OCI-M2 (cell line): ENCODE measurements around the gene PTPN1.

Experiments
- DNase-seq: peaks from one replicate; lab custom pipeline; 2025; ENCODE audit not compliant: unreplicated experiment; lab: John Stamatoyannopoulos, UW

PTPN1 gene

DNA sequence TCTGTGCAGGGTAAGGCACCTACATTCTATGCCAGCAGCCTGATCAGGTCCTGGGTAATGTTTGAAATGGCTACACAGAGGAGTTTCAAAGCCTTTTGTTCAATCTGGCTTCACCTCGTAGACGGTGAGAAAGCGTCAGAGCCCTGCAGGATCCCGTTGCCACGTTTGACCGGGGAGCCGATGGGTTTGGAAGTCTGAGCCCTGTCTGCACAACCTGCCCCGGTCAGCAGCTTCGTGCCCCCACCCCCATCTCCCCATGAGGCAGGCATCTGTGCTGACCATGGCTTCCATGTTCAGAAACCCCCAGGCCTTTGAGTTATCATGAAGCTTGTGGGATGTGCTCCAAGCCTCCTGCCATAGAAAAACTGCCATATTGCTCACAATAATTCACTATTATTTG, 63.9 kb downstream of the PTPN1 start:
- DNase-seq, result no peak

DNA sequence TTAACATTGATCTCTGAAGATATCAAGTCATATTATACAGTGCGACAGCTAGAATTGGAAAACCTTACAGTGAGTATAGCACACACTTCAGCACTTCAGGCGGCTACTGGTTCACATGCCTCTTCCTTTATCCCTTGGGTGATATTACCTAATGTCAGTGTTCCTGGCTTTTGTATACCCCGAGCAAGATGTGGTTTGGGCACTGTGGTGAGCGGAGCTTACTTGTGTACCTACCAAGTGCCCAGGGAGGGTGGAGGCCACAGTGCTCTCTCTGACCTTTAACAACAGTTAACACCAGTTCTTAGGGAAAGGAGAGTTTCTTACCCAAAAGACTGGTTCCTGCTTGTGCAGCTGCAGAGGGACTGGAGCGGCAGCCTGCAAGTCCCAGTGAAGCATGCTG, 64.4 kb downstream of the PTPN1 start:
- DNase-seq, result no peak

DNA sequence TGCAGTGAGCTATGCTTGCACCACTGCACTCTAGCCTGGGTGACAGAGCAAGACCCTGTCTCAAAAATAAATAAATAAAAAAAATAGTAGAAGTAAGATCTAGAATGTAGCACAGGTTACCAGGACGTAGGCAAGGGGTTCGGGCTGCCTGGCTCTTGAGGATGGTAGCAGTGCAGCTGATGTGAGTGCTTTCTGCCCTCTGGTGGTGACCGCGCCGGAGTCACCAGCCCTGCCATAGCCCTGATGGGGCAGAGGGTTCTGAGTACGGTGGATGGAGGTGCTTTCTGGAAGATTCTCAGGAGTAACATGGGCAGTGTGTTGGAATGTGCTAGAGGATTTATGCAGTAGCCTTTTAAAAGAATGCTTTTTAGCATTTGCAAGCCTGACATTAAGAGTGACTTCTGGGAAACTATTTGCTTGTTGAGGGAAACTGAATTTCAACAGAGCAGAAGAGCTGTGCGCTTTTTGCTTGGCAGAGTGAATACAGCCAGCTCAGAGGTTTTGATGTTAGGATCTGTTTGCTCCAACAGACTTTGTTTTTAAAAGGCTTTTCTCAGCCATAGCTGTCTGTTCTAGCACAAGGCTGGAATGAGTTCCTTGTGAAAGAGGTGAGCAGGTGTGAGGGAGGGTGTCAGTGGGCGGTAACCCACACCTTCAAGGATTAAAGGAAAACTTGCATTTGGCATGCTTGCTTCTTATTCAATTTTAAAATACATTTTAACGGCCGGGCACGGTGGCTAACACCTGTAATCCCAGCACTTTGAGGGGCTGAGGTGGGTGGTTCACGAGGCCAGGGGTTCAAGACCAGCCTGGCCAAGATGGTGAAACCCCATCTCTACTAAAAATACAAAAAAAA, 65.9 kb downstream of the PTPN1 start:
- no peak for DNase-seq

DNA sequence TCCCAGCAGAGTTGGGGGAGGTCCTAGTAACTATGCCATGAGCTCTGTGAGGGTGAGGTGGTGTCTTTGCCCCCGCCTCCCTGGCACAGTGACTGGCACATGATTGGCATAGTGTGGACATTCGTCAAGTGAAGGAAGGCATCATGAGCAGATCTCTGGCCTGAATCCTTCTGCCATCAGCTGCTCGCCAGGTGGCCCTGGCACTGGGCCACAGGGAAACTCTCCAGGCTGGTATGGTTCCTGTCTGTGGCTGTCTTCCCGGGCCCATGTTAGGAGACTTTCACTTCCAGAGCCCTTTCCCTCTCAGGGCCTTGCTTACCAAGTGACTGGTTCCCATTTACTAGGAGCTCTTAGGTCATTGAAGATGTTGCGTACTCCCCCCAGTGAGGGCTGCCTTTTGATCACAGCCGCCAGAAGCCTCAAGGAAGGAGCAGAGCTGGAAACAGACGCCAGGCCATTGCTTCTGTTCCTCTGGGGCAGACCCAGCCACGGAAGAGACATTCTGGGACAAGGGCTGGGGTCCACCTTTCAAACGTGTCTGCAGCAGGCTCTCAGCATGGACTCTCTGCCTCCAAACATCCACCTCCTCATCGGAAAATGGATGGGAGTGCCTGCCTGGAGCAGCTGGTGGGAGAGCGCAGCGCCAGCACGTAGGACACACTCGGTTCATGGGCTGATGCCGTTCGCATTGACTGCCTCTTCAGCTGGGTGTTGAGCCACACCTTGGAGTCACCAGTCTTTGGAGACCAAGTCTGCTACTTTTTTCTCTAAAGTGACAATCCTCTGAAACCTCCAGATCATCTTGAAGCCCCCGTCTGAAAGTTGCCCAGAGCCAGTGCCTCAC, 67.2 kb downstream of the PTPN1 start:
- DNase-seq, result no peak

DNA sequence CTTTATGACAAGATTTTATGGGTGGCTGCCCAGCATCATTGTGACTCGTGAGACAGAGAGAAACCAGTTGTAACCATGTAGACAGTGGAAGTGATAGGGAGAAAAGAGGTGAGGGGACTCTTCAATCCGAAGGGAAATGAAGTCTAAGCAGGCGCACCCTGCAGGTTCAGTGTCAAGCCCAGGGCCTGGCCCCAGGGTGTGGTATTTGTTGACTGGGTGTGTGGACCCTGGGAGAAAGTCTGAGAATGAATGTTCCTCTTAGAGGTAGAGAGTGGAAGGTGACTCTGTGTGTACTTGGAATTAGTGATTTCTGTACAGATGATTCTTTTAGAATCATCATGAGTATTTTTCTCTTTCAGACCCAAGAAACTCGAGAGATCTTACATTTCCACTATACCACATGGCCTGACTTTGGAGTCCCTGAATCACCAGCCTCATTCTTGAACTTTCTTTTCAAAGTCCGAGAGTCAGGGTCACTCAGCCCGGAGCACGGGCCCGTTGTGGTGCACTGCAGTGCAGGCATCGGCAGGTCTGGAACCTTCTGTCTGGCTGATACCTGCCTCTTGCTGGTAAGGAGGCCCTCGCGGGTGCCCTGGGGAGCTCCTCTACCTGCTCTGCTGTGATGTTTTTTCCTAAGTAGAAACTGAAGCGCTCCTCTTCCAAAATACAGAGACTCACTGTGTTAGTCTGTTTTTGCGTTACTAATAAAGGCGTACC, 68.0 kb downstream of the PTPN1 start:
- DNase-seq, result no peak

DNA sequence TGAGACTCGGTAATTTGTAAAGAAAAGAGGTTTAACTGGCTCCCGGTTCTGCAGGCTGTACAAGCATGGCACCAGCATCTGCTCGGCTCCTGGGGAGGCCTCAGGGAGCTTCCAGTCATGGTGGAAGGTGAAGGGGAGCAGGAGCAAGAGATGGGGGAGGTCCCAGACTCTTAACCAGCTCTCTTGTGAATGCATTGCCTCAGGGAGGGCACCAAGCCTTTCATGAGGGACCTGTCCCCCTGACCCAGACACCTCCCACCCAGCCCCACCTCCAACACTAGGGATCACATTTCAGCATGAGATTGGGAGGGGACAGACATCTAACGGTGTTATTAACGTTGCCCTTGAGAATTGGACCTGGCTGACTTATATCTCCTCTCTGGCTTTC, 68.6 kb downstream of the PTPN1 start:
- no peak for DNase-seq

DNA sequence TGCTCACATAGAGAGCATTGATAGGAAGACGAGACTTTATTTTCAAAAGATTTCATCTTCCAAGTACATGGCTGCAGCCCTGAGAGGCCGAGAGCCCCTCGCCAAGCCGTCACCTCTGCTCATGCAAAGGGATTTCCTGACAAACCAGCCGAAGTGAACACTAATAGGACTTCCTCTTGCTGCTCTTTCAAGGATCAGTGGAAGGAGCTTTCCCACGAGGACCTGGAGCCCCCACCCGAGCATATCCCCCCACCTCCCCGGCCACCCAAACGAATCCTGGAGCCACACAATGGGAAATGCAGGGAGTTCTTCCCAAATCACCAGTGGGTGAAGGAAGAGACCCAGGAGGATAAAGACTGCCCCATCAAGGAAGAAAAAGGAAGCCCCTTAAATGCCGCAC, 69.3 kb downstream of the PTPN1 start:
- DNase-seq, result no peak

DNA sequence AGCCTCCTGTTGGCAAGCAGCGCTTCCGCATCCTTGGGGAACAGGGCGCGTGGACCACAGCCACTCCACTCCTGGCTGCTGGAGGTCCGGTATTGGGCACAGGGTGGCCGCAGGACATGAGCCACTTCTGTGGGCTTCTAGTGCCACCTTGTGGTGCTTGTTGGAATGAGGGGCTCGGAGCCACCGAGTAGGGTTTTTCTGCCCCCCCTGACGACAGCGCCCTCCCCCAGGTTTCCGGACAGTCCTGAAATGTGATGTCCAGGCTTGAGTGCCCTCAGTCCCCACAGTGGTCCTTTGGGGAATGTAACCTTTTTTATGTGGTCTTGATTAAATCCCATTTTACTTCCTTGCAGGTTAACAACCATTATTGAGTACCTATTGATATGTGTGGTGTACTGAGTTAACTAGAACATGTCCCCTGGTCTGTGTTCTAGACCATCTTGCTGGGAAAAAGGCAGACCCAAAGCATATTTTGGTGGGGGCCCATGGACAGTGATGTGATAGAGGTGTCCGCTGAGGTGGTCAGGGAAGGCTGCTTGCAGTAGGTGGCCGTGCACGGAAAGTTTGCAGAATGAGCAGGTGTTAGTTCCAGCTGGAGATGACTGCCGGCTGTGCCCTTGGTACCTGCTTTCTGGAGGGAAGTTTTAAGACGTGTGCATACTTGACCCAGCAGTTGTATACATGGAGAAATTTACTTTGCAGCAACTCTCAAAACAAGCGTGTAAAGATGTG, 70.0 kb downstream of the PTPN1 start:
- DNase-seq, result no peak

DNA sequence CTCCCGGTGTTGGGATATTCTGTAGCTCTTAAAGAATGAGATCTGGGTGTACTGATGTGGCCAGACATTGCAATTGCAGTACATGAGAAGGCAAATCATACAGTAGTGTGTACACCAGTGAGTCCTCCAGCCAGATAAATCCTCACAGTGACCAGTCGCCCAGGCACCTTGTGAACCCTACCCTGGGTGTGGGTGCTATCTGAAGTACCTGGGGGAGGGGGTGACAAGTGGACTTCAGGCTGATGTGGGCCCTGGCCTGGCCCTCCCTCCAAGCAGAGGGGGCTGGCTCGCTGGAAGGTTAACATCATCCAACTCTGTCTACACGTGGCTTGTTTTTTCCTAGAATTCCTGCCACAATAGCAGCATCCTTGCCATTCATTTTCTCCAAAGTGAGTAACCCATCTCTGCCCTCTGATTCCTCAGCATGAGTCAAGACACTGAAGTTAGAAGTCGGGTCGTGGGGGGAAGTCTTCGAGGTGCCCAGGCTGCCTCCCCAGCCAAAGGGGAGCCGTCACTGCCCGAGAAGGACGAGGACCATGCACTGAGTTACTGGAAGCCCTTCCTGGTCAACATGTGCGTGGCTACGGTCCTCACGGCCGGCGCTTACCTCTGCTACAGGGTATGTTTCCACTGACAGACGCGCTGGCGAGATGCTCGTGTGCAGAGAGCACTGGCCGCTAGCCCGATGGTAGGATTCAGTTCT, 70.8 kb downstream of the PTPN1 start:
- DNase-seq, result no peak

DNA sequence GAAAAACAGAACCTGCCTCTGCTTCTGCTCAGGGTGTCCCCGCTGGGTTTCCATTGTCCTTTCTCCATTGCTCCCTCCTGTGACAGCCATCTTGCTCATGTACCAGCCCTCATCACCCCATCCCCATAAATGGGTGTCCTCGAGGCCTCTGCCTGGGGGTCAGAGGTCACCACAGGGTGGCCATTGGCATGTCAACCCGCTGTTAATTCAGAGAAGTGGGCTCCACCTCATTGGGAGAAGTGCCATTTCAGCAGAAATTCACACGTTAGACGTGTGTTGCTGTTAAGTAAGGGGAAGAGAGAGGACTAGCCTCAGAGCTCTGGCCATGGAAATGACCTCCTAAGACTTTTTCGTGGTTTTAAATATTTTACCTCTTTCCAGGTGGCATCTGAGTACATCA, 71.9 kb downstream of the PTPN1 start:
- DNase-seq, result no peak

DNA sequence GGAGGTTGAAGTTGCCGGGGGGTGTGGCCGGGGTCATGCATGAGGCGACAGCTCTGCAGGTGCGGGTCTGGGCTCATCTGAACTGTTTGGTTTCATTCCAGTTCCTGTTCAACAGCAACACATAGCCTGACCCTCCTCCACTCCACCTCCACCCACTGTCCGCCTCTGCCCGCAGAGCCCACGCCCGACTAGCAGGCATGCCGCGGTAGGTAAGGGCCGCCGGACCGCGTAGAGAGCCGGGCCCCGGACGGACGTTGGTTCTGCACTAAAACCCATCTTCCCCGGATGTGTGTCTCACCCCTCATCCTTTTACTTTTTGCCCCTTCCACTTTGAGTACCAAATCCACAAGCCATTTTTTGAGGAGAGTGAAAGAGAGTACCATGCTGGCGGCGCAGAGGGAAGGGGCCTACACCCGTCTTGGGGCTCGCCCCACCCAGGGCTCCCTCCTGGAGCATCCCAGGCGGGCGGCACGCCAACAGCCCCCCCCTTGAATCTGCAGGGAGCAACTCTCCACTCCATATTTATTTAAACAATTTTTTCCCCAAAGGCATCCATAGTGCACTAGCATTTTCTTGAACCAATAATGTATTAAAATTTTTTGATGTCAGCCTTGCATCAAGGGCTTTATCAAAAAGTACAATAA, 72.5 kb downstream of the PTPN1 start:
- no peak for DNase-seq

DNA sequence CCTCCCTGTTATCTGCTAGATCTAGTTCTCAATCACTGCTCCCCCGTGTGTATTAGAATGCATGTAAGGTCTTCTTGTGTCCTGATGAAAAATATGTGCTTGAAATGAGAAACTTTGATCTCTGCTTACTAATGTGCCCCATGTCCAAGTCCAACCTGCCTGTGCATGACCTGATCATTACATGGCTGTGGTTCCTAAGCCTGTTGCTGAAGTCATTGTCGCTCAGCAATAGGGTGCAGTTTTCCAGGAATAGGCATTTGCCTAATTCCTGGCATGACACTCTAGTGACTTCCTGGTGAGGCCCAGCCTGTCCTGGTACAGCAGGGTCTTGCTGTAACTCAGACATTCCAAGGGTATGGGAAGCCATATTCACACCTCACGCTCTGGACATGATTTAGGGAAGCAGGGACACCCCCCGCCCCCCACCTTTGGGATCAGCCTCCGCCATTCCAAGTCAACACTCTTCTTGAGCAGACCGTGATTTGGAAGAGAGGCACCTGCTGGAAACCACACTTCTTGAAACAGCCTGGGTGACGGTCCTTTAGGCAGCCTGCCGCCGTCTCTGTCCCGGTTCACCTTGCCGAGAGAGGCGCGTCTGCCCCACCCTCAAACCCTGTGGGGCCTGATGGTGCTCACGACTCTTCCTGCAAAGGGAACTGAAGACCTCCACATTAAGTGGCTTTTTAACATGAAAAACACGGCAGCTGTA, 73.4 kb downstream of the PTPN1 start:
- DNase-seq, result no peak

DNA sequence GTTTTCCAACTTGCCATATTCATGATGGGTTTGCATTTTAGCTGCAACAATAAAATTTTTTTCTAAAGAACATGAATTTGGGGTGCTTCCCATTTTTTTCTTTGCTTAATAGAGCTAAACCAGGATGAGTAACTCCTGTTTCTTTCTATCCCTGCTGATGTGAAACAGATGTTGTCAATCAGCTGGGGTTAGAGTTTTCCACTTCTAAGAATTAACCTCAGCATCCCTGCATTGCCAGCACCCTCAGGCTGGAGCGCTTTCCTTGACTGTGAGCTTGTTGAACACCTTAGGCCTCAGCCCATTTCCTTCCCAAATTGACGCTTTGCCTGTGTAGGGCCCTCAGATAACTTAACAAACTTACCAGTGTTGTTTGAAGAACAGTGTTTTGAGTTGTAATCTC, 74.5 kb downstream of the PTPN1 start:
- no peak for DNase-seq

DNA sequence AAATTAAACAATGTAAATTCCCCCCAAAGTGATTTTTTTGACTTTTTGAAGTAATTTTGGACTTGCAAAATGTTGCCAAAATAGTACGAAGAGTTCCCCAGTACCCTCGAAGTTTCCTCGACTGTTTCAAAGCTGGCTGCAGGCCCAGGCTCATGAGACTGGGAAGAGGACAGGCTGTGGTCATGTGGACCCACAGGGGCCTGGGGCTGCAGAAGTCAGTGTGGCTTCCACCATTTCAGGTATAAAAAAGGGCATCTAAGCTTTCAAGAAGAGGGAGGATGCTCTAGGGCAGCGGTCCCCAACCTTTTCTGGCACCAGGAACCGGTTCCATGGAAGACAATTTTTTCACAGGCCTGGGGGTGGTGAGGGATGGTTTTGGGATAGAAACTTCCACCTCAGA, 75.0 kb downstream of the PTPN1 start:
- no peak for DNase-seq

DNA sequence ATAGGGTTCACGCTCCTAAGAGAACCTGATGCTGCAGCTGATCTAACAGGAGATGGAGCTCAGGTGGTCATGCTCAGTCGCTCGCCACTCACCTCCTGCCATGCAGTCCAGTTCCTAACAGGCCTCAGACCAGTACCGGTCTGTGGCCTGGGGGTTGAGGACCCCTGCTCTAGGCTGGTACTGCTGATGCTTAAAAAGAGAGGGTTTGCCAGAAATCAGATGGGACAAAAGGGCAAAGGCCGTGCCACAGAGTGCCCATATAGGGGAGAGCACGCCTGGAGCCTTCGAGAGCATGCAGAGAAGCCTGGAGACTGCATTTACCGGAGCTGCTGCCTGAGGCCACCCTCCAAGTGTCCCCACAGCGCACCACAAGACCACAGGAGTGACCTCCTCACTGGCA, 75.5 kb downstream of the PTPN1 start:
- no peak for DNase-seq

DNA sequence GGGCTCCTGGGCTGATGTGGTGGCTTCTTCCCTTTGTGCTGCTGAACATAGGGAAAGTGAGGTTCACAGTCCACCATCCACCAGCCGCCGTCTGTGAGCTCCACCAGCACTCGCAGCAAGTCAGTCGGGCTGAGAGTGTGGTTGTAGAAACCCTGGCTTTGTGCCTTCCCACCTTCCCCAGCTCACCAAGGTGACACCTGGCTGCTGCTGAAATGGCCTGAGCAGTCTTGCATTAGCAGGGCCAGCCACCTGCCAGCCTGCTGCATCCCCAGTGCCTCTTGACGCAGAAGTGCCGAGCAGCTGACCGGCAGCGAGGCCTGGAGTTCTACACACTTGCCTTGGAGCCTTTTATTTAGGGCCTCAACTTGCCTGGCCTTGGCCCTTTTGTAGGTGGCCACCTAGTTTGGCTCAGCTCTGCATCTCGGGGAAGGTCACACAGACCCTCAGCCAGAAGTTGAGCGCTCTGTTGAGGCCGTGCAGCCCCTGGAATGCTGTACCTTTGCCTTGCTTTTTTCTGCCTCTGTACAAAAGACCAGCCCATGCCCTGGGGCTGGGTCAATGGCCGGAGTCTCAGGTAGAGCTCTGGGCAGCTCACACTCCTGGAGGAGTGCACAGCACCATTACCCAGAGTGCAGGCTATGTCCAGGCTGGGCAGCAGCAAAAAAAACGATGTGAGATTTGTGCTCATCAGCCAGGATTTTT, 76.5 kb downstream of the PTPN1 start:
- no peak for DNase-seq

DNA sequence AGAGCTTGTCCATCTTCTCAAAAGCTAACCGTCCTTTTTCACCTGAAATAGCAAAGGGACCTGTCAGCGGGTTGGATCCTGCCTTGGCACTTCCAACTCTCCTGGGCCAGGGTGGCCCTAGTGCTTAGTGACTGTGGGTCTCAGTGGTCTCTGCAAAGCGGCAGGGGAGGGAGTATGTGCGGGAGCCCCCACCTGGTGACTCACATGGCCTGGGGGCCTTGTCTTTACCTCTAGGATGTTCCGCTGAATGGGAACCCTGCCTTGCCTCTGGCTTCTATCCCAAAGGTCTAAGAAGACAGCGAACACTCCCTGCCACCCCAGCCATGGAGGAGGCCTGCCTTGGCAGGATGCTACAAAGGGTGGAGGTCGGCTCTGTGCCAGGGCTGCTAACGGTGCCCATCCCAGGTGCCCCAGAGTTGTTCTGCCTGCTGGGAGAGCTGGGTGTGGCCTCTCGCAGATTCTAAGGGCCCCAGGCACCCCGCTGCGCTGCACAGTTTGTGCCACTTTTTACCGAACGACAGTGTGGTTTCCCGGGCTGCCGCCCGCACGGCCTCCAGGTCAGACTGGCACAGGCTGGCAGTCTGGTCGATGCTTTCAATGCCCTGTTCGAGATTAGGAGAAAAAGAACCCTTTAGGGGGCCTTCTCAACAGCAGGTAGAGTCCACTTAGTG, 77.2 kb downstream of the PTPN1 start:
- DNase-seq, result no peak

DNA sequence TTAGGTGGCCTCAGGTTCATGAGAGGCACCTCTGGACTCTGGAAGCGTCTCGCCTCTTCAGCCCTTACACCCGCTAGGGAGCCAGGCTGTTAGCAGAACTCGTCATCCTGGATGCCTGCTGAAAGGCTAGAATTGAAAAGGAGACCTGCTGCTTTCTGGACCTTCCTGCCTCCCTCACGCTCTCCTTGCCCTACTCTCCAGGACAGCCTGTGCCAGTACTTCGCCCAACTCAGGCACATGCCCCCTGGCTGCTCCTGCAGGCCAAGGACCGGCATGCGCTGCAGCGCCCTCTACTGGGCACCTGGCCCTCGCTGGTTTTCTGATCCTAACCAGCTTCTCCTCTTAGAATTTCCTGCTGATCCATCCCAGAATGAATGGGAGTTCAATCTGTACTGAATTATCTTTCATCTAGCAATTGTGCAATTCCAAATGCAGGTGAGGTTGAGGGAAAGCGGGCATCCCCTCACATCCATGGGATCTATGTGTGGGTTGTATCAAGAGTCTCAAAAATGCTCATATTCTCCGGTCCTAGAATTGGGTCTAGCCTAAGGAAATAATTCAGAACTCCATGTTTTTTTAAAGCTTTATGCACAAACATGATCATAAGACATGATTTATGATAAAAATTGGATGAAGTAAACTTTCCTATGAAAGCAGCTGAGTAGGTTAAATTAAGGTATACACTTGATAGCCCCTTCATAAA, 78.0 kb downstream of the PTPN1 start:
- DNase-seq, result peak; percentile 39
